ENCODE measurements around the gene JUN. TPM values are rescaled to one million over a fixed set of nuclear protein-coding genes. Genes with fewer than 3 reads are reported as not detected.
A peak's percentile ranks its signal among the peaks of the same experiment; 100 is the strongest.

JUN gene
- total and polyA plus RNA-seq, 2 experiments from 2014 or later: 23.3 to 28.5 TPM

- H3K27me3 Mint-ChIP-seq (ENCODE audit: insufficient read depth, low read depth, poor library complexity): peaks cover 26% of the 10 kb centered on the region
- peak; percentile 63 for ATAC-seq
- Histone ChIP-seq H4K20me1 (replicated peaks; ENCODE audit: insufficient read depth) (no peaks in the 10 kb centered on the region), H3K36me3 (ENCODE audit: insufficient read depth) (no peaks in the 10 kb centered on the region), H3K27me3 (ENCODE audit: insufficient read depth) (peaks cover 24% of the 10 kb centered on the region), H3K4me2 (peak overlapping the region; percentile 79), H3K9me2 (ENCODE audit: insufficient read depth) (0 out of 2 replicates have a peak, but pooled peaks cover 5% of the 10 kb centered on the region), H2AFZ (peak overlapping the region; percentile 67), H3K4me1 (ENCODE audit: insufficient read depth) (peaks cover 22% of the 10 kb centered on the region), H3K27ac (ENCODE audit: low read depth) (no peak overlapping the region), H3K79me2 (replicated peaks; ENCODE audit: insufficient read depth) (no peaks in the 10 kb centered on the region), H3K4me3 (peak overlapping the region; percentile 55), H3F3A (replicated peaks; ENCODE audit: low read depth) (peaks cover 13% of the 10 kb centered on the region)
- H3K4me1 Mint-ChIP-seq: peaks cover 21% of the 10 kb centered on the region
- H3K27ac Mint-ChIP-seq: peak overlapping the region; percentile 68
- peak overlapping the region; percentile 74 for H3K4me3 Mint-ChIP-seq
- no peaks in the 10 kb centered on the region for H3K36me3 Mint-ChIP-seq (ENCODE audit: low read depth)
- H3K9me3 Mint-ChIP-seq: no peaks in the 10 kb centered on the region
- peak; percentile 80 for DNase-seq (ENCODE audit: low spot score)
- TF ChIP-seq, protein P1, sequence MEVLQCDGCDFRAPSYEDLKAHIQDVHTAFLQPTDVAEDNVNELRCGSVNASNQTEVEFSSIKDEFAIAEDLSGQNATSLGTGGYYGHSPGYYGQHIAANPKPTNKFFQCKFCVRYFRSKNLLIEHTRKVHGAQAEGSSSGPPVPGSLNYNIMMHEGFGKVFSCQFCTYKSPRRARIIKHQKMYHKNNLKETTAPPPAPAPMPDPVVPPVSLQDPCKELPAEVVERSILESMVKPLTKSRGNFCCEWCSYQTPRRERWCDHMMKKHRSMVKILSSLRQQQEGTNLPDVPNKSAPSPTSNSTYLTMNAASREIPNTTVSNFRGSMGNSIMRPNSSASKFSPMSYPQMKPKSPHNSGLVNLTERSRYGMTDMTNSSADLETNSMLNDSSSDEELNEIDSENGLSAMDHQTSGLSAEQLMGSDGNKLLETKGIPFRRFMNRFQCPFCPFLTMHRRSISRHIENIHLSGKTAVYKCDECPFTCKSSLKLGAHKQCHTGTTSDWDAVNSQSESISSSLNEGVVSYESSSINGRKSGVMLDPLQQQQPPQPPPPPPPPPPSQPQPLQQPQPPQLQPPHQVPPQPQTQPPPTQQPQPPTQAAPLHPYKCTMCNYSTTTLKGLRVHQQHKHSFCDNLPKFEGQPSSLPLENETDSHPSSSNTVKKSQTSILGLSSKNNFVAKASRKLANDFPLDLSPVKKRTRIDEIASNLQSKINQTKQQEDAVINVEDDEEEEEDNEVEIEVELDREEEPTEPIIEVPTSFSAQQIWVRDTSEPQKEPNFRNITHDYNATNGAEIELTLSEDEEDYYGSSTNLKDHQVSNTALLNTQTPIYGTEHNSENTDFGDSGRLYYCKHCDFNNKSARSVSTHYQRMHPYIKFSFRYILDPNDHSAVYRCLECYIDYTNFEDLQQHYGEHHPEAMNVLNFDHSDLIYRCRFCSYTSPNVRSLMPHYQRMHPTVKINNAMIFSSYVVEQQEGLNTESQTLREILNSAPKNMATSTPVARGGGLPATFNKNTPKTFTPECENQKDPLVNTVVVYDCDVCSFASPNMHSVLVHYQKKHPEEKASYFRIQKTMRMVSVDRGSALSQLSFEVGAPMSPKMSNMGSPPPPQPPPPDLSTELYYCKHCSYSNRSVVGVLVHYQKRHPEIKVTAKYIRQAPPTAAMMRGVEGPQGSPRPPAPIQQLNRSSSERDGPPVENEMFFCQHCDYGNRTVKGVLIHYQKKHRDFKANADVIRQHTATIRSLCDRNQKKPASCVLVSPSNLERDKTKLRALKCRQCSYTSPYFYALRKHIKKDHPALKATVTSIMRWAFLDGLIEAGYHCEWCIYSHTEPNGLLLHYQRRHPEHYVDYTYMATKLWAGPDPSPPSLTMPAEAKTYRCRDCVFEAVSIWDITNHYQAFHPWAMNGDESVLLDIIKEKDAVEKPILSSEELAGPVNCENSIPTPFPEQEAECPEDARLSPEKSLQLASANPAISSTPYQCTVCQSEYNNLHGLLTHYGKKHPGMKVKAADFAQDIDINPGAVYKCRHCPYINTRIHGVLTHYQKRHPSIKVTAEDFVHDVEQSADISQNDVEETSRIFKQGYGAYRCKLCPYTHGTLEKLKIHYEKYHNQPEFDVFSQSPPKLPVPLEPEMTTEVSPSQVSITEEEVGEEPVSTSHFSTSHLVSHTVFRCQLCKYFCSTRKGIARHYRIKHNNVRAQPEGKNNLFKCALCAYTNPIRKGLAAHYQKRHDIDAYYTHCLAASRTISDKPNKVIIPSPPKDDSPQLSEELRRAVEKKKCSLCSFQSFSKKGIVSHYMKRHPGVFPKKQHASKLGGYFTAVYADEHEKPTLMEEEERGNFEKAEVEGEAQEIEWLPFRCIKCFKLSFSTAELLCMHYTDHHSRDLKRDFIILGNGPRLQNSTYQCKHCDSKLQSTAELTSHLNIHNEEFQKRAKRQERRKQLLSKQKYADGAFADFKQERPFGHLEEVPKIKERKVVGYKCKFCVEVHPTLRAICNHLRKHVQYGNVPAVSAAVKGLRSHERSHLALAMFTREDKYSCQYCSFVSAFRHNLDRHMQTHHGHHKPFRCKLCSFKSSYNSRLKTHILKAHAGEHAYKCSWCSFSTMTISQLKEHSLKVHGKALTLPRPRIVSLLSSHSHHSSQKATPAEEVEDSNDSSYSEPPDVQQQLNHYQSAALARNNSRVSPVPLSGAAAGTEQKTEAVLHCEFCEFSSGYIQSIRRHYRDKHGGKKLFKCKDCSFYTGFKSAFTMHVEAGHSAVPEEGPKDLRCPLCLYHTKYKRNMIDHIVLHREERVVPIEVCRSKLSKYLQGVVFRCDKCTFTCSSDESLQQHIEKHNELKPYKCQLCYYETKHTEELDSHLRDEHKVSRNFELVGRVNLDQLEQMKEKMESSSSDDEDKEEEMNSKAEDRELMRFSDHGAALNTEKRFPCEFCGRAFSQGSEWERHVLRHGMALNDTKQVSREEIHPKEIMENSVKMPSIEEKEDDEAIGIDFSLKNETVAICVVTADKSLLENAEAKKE (CRISPR knock-in tag; IDR thresholded peaks at IDR 0.05): no peak
- TF ChIP-seq POLR2AphosphoS5 (IDR thresholded peaks at IDR 0.05; ENCODE audit: low read depth): peak; percentile 36
These were observed 30.6 kb upstream of the JUN start for GRCh38 chr1:58814251-58815068.

GRCh38 chr1:58813801-58814200 lies 30.0 kb upstream of the JUN start:
- H3K4me3 Mint-ChIP-seq: 0 out of 3 replicates have a peak overlapping the region, but pooled peaks have one; percentile 16
- peaks cover 22% of the 10 kb centered on the region for H3K4me1 ChIP-seq (ENCODE audit: insufficient read depth)
- 0 out of 2 replicates have a peak, but pooled peaks cover 5% of the 10 kb centered on the region for H3K9me2 ChIP-seq (ENCODE audit: insufficient read depth)
- H3F3A ChIP-seq (replicated peaks; ENCODE audit: low read depth): peaks cover 13% of the 10 kb centered on the region
- no peaks in the 10 kb centered on the region for H3K36me3 ChIP-seq (ENCODE audit: insufficient read depth)
- H3K27ac ChIP-seq (ENCODE audit: low read depth): no peak overlapping the region
- ATAC-seq (no peak), DNase-seq (ENCODE audit: low spot score) (peak; percentile 18)
- peaks cover 24% of the 10 kb centered on the region for H3K27me3 ChIP-seq (ENCODE audit: insufficient read depth)
- no peaks in the 10 kb centered on the region for H3K79me2 ChIP-seq (replicated peaks; ENCODE audit: insufficient read depth)
- peaks cover 26% of the 10 kb centered on the region for H3K27me3 Mint-ChIP-seq (ENCODE audit: insufficient read depth, low read depth, poor library complexity)
- H3K36me3 Mint-ChIP-seq (ENCODE audit: low read depth): no peaks in the 10 kb centered on the region
- peak overlapping the region; percentile 67 for H2AFZ ChIP-seq
- H3K9me3 Mint-ChIP-seq: no peaks in the 10 kb centered on the region
- peaks cover 23% of the 10 kb centered on the region for H3K4me1 Mint-ChIP-seq
- peak overlapping the region; percentile 79 for H3K4me2 ChIP-seq
- no peaks in the 10 kb centered on the region for H4K20me1 ChIP-seq (replicated peaks; ENCODE audit: insufficient read depth)
- no peak overlapping the region for H3K27ac Mint-ChIP-seq
- peak overlapping the region; percentile 55 for H3K4me3 ChIP-seq
- TF ChIP-seq STAT1 (IDR thresholded peaks at IDR 0.05; ENCODE audit: unreplicated experiment): no peak
- TF ChIP-seq, protein P2, sequence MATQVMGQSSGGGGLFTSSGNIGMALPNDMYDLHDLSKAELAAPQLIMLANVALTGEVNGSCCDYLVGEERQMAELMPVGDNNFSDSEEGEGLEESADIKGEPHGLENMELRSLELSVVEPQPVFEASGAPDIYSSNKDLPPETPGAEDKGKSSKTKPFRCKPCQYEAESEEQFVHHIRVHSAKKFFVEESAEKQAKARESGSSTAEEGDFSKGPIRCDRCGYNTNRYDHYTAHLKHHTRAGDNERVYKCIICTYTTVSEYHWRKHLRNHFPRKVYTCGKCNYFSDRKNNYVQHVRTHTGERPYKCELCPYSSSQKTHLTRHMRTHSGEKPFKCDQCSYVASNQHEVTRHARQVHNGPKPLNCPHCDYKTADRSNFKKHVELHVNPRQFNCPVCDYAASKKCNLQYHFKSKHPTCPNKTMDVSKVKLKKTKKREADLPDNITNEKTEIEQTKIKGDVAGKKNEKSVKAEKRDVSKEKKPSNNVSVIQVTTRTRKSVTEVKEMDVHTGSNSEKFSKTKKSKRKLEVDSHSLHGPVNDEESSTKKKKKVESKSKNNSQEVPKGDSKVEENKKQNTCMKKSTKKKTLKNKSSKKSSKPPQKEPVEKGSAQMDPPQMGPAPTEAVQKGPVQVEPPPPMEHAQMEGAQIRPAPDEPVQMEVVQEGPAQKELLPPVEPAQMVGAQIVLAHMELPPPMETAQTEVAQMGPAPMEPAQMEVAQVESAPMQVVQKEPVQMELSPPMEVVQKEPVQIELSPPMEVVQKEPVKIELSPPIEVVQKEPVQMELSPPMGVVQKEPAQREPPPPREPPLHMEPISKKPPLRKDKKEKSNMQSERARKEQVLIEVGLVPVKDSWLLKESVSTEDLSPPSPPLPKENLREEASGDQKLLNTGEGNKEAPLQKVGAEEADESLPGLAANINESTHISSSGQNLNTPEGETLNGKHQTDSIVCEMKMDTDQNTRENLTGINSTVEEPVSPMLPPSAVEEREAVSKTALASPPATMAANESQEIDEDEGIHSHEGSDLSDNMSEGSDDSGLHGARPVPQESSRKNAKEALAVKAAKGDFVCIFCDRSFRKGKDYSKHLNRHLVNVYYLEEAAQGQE (IDR thresholded peaks at IDR 0.05; ENCODE audit: unreplicated experiment): no peak
- TF ChIP-seq JUNB (IDR thresholded peaks at IDR 0.05; ENCODE audit: unreplicated experiment): no peak
- no peak for TF ChIP-seq CREB1 (CRISPR knock-in tag; IDR thresholded peaks at IDR 0.05; ENCODE audit: low read depth)
- TF ChIP-seq EZH2 (IDR thresholded peaks at IDR 0.05; ENCODE audit: low read depth, unreplicated experiment): no peak
- TF ChIP-seq NANOG (IDR thresholded peaks at IDR 0.05; ENCODE audit: borderline replicate concordance): no peak
- TF ChIP-seq, protein P3, sequence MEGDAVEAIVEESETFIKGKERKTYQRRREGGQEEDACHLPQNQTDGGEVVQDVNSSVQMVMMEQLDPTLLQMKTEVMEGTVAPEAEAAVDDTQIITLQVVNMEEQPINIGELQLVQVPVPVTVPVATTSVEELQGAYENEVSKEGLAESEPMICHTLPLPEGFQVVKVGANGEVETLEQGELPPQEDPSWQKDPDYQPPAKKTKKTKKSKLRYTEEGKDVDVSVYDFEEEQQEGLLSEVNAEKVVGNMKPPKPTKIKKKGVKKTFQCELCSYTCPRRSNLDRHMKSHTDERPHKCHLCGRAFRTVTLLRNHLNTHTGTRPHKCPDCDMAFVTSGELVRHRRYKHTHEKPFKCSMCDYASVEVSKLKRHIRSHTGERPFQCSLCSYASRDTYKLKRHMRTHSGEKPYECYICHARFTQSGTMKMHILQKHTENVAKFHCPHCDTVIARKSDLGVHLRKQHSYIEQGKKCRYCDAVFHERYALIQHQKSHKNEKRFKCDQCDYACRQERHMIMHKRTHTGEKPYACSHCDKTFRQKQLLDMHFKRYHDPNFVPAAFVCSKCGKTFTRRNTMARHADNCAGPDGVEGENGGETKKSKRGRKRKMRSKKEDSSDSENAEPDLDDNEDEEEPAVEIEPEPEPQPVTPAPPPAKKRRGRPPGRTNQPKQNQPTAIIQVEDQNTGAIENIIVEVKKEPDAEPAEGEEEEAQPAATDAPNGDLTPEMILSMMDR (conservative IDR thresholded peaks at IDR 0.05; ENCODE audit: low read depth in 2 of 2): no peak

All from GM23338 (cell line).